Keratinocyte (primary cell): ENCODE measurements around the gene ZDHHC1. TPM values are rescaled to one million over a fixed set of nuclear protein-coding genes. Genes with fewer than 3 reads are reported as not detected.

ENCODE experiments used
- DNase-seq: peaks from one replicate; pipeline ENCODE4 v3.0.0-alpha.2; 2011; ENCODE audit warnings: low read depth, missing footprints, low spot score
- FAIRE-seq: peaks from 2 replicates; lab custom pipeline; 2011; peaks lifted over from hg19 to GRCh38; lab: Jason Lieb, UNC
- H2AFZ ChIP-seq: 2 replicates; pipeline ENCODE4 v1.6.0; 2012; ENCODE audit warnings: low read length, control low read depth, inconsistent platforms; ENCODE audit not compliant: control insufficient read depth
- H3K27ac ChIP-seq: 2 replicates; pipeline ENCODE4 v1.5.1; 2011; ENCODE audit warnings: low read length; ENCODE audit not compliant: control insufficient read depth, insufficient read depth
- H3K27me3 ChIP-seq: 3 replicates; pipeline ENCODE4 v1.6.0; 2011; ENCODE audit warnings: low read length; ENCODE audit not compliant: control insufficient read depth, insufficient read depth; ENCODE audit errors: extremely low read depth
- H3K36me3 ChIP-seq, 2 experiments: 2 replicates in 1 of 2; 3 replicates in 1 of 2; pipeline ENCODE4 v1.5.1; 2011; ENCODE audit warnings: low read length in 2 of 2, mild to moderate bottlenecking in 1 of 2; ENCODE audit not compliant: control insufficient read depth in 2 of 2, insufficient read depth in 2 of 2; ENCODE audit errors: extremely low read depth in 1 of 2
- H3K4me1 ChIP-seq: 3 replicates; pipeline ENCODE4 v1.5.1; 2011; ENCODE audit warnings: low read length; ENCODE audit not compliant: control insufficient read depth, insufficient read depth; ENCODE audit errors: extremely low read depth
- H3K4me2 ChIP-seq: 3 replicates; pipeline ENCODE4 v1.6.0; 2011; ENCODE audit warnings: low read depth, low read length; ENCODE audit not compliant: control insufficient read depth, insufficient read depth; ENCODE audit errors: extremely low read depth
- H3K4me3 ChIP-seq, 3 experiments: fragments of 200-600 bp in 1 of 3; sonication (generic) in 1 of 3; 2 replicates in 2 of 3; 3 replicates in 1 of 3; pipeline ENCODE4 v1.5.1; 2011 to 2016; ENCODE audit warnings: low read length in 3 of 3, mild to moderate bottlenecking in 3 of 3, control low read depth in 2 of 3, inconsistent platforms in 1 of 3, low read depth in 1 of 3, mixed read lengths in 1 of 3, mixed run types in 1 of 3, moderate library complexity in 1 of 3; ENCODE audit not compliant: control insufficient read depth in 2 of 3, insufficient read depth in 2 of 3; ENCODE audit errors: extremely low read depth in 1 of 3
- H3K79me2 ChIP-seq: 2 replicates; pipeline ENCODE4 v1.6.0; 2012; ENCODE audit warnings: low read length; ENCODE audit not compliant: control insufficient read depth, insufficient read depth
- H3K9ac ChIP-seq: 3 replicates; pipeline ENCODE4 v1.6.0; 2011; ENCODE audit warnings: low read length; ENCODE audit not compliant: control insufficient read depth, insufficient read depth; ENCODE audit errors: extremely low read depth
- H3K9me1 ChIP-seq: 3 replicates; pipeline ENCODE4 v1.6.0; 2011; ENCODE audit warnings: low read length; ENCODE audit not compliant: control insufficient read depth, insufficient read depth; ENCODE audit errors: extremely low read depth
- H3K9me3 ChIP-seq: 2 replicates; pipeline ENCODE4 v1.5.1; 2012; ENCODE audit warnings: low read depth, low read length; ENCODE audit not compliant: control insufficient read depth
- H4K20me1 ChIP-seq: 3 replicates; pipeline ENCODE4 v1.6.0; 2011; ENCODE audit warnings: low read length; ENCODE audit not compliant: control insufficient read depth, insufficient read depth; ENCODE audit errors: extremely low read depth
- EZH2 ChIP-seq: IDR thresholded peaks from one replicate; pipeline ENCODE4 v1.6.1; 2012; ENCODE audit warnings: inconsistent platforms, mild to moderate bottlenecking, low read length, moderate library complexity
- dilution Hi-C: fragments of 300-500 bp; cut with MboI; formaldehyde crosslinking; loops from one replicate; pipeline ENCODE4 v1.7.0; 2020; ENCODE audit warnings: low sequenced_read_pairs; ENCODE audit not compliant: extremely low pct_ligation_motif_present
- polyA minus RNA-seq, 3 experiments: library from RNA; depleted of rRNA, polyadenylated mRNA; stranded (reverse); fragments of >200 nt; gene quantifications; 1 replicate in 1 of 3; 2 replicates in 1 of 3; 3 replicates in 1 of 3; pipeline ENCODE4 v1.2.3, GENCODE V29; 2011
- polyA plus RNA-seq, 5 experiments: library from polyadenylated mRNA; depleted of rRNA in 3 of 5; stranded (reverse) in 3 of 5; stranded (forward) in 1 of 5; unstranded in 1 of 5; fragments of >200 nt; gene quantifications; 1 replicate in 1 of 5; 2 replicates in 3 of 5; 3 replicates in 1 of 5; pipeline versions ENCODE4 v1.2.1 to v1.2.3, GENCODE V29; 2011 to 2012; ENCODE audit warnings: missing spikeins in 2 of 5, low read depth in 1 of 5, low replicate concordance in 1 of 5
- TF ChIP-seq, protein P1 (sequence below), 3 experiments: IDR thresholded peaks in 1 of 3; conservative IDR thresholded peaks in 1 of 3; optimal IDR thresholded peaks in 1 of 3; 2 replicates in 2 of 3; 3 replicates in 1 of 3; pipeline versions ENCODE3 to v1.5.1; 2011; ENCODE audit warnings: low read length in 3 of 3, mild to moderate bottlenecking in 3 of 3, moderate library complexity in 2 of 3, control low read depth in 1 of 3, inconsistent platforms in 1 of 3; ENCODE audit not compliant: insufficient read depth in 2 of 3; ENCODE audit errors: extremely low read depth in 1 of 3

The ZDHHC1 gene, protein sequence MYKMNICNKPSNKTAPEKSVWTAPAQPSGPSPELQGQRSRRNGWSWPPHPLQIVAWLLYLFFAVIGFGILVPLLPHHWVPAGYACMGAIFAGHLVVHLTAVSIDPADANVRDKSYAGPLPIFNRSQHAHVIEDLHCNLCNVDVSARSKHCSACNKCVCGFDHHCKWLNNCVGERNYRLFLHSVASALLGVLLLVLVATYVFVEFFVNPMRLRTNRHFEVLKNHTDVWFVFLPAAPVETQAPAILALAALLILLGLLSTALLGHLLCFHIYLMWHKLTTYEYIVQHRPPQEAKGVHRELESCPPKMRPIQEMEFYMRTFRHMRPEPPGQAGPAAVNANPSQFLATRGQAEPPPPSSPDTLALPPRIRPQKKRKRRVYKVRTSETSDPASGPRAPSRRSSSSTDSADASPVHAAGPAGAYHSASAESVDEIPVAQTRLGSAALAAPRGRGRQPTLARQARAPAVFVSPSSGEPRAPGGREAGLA
- polyA plus RNA-seq (1.1 to 3.2 TPM (median 1.8 TPM) in 3 replicates), polyA minus RNA-seq (2.0 to 5.0 TPM (median 2.8 TPM) in 3 replicates)
- polyA plus RNA-seq (2011; ENCODE audit: low read depth), result 2.5 TPM
- 2.5 and 3.4 TPM in 2 replicates for polyA plus RNA-seq (2011; cell fraction: cytosol; rRNA removed)
- polyA plus RNA-seq (2011; cell fraction: nucleus; rRNA removed), result 6.3 and 9.1 TPM in 2 replicates
- polyA plus RNA-seq (2012; ENCODE audit: low replicate concordance), result 2.9 and 3.1 TPM in 2 replicates
- polyA minus RNA-seq (2011; cell fraction: cytosol; rRNA and poly(A)+ RNA removed), result 4.8 TPM
- 4.3 and 7.5 TPM in 2 replicates for polyA minus RNA-seq (2011; cell fraction: nucleus; rRNA and poly(A)+ RNA removed)

DNA sequence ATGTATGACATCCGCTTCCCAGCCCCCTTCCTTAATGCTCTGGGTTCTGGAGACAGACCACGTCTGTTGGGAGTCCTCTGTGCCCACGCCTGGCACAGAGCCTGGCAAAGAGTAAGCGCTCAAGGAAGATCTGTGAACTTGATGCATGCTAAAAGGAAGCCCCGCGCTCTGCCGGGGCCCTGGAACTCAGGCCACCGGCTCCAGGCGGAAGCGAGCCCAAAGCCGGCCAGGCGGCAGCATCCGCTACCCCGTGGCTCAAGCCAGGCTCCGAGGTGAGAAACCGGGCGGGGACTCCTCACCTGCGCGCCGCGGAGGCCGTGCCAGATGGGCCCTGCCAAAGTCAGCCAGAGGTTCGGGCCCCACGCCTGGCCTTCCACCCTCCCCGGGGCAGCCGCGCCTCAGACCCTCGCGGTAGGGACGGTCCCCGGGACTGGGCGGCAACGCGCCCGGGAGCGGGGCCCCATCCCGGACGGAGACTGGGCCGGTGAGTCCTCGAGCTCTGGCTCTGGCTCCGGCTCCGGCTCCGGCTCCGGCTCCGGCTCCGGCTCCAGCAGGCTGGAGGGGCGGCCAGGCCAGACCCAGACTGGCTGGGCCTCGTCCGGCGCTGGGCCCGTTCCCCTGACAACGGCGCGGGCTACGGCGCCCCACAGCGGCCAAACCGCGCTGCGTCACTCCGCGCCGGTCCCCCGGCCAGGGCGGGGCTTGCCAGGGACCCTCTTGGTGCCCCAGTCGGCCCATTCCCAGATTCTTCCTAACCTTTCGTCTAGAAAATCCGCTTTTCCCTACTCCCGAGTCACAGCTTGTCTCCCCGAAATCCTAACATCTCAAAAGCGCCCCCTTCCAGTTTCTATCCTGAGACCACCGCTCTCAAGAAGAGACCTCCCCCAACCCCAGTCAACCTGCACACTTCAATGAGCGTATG lies at the start of gene ZDHHC1:
TSS of gene ZDHHC1 (minus strand) at position 606 of the 922 bp plus-strand sequence. CDS start 8,702 bp downstream, outside the sequence.
- Histone ChIP-seq H3K9me3 (no peaks in the 10 kb centered on the region), H3K36me3 (no peaks in the 10 kb centered on the region), H3K9ac (peak within 1 kb of the TSS; percentile 83), H3K9me1 (no peaks in the 10 kb centered on the region), H3K4me1 (peaks cover 6% of the 10 kb centered on the region), H3K27ac (peak within 1 kb of the TSS; percentile 68), H3K4me2 (peak within 1 kb of the TSS; percentile 90), H2AFZ (peak within 1 kb of the TSS; percentile 83), H3K79me2 (no peaks in the 10 kb centered on the region), H4K20me1 (no peaks in the 10 kb centered on the region), H3K4me3 (peak within 1 kb of the TSS; percentile 70 to 76 (median 72)), H3K27me3 (no peaks in the 10 kb centered on the region)
- TF ChIP-seq EZH2, result no peak
- TF ChIP-seq, protein P1, sequence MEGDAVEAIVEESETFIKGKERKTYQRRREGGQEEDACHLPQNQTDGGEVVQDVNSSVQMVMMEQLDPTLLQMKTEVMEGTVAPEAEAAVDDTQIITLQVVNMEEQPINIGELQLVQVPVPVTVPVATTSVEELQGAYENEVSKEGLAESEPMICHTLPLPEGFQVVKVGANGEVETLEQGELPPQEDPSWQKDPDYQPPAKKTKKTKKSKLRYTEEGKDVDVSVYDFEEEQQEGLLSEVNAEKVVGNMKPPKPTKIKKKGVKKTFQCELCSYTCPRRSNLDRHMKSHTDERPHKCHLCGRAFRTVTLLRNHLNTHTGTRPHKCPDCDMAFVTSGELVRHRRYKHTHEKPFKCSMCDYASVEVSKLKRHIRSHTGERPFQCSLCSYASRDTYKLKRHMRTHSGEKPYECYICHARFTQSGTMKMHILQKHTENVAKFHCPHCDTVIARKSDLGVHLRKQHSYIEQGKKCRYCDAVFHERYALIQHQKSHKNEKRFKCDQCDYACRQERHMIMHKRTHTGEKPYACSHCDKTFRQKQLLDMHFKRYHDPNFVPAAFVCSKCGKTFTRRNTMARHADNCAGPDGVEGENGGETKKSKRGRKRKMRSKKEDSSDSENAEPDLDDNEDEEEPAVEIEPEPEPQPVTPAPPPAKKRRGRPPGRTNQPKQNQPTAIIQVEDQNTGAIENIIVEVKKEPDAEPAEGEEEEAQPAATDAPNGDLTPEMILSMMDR (optimal IDR thresholded peaks at IDR 0.05 in 1 of 3, IDR thresholded peaks at IDR 0.05 in 1 of 3, conservative IDR thresholded peaks at IDR 0.05 in 1 of 3; ENCODE audit: extremely low read depth in 1 of 3, insufficient read depth in 2 of 3, low read length in 3 of 3), result peak; percentile 37 to 91 (median 77)
- dilution Hi-C loops, result no loop called here
- DNase-seq (no peak), FAIRE-seq (no peak)

DNA sequence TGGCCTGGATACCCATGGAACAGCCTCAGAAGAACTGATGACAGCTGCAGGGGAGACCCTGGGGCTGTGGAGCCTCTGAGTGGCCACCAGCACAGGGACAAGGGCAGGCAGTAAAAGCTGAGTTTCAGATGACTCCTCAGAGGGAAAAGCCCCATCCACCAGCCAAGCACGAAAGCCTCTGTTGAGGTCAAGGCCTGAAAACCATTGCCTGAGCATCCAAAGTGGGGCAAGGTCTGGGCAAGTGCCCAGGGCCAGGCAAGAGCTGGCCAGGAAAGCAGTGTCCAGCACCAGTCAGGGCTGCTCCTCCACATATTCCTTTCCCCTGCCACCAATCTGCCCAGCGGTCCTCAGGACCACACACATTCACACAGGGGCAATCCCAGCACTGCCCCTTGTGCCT lies 48.3 kb upstream of the ZDHHC1 start:
- Histone ChIP-seq H3K4me3 (no peak overlapping the region), H3K36me3 (peaks cover 16 to 19% of the 10 kb centered on the region in 2 experiments), H3K9me1 (peaks cover 13% of the 10 kb centered on the region), H3K27ac (no peak overlapping the region), H3K4me2 (no peak overlapping the region), H3K9ac (no peak overlapping the region), H3K27me3 (no peaks in the 10 kb centered on the region), H3K9me3 (no peaks in the 10 kb centered on the region), H4K20me1 (peaks cover 35% of the 10 kb centered on the region), H3K4me1 (peaks cover 33% of the 10 kb centered on the region), H2AFZ (no peak overlapping the region), H3K79me2 (peaks cover 72% of the 10 kb centered on the region)
- DNase-seq (no peak), FAIRE-seq (no peak)
- TF ChIP-seq, protein P1 (optimal IDR thresholded peaks at IDR 0.05 in 1 of 3, IDR thresholded peaks at IDR 0.05 in 1 of 3, conservative IDR thresholded peaks at IDR 0.05 in 1 of 3; ENCODE audit: extremely low read depth in 1 of 3, insufficient read depth in 2 of 3, low read length in 3 of 3), result no peak
- no peak for TF ChIP-seq EZH2
- dilution Hi-C loops, result no loop called here
